Chondrocyte (in vitro differentiated cells): Measurements from ENCODE around the gene PEPD. TPM values are rescaled to one million over a fixed set of nuclear protein-coding genes. Genes with fewer than 3 reads are reported as not detected.

Experiments
- DNase-seq: peaks from one replicate; pipeline ENCODE4 v3.0.0; 2021; ENCODE audit warnings: mixed read lengths, low spot score
- H3K27ac Mint-ChIP-seq: one replicate; pipeline ENCODE4 v1.8.0; 2021; ENCODE audit warnings: mild to moderate bottlenecking, moderate library complexity, mixed read lengths; ENCODE audit not compliant: unreplicated experiment
- H3K27me3 Mint-ChIP-seq: 2 replicates; pipeline ENCODE4 v1.8.0; 2021; ENCODE audit warnings: low read depth, mixed read lengths
- H3K36me3 Mint-ChIP-seq: 2 replicates; pipeline ENCODE4 v1.8.0; 2021; ENCODE audit warnings: low read depth, mixed read lengths
- H3K4me1 Mint-ChIP-seq: 2 replicates; pipeline ENCODE4 v1.8.0; 2021; ENCODE audit warnings: low read depth, mild to moderate bottlenecking, mixed read lengths
- H3K4me3 Mint-ChIP-seq: one replicate; pipeline ENCODE4 v1.8.0; 2021; ENCODE audit warnings: mild to moderate bottlenecking, moderate library complexity, mixed read lengths; ENCODE audit not compliant: unreplicated experiment
- H3K9me3 Mint-ChIP-seq: 2 replicates; pipeline ENCODE4 v1.8.0; 2021; ENCODE audit warnings: low read depth, mixed read lengths
- total RNA-seq: library from RNA; stranded (reverse); gene quantifications from 3 replicates; pipeline ENCODE4 v1.2.1, GENCODE V29; 2021
- TF ChIP-seq, protein P1 (sequence below): fragments of 200-600 bp; sonication (generic); IDR thresholded peaks from 2 replicates; pipeline ENCODE4 v1.5.0; 2021; ENCODE audit warnings: antibody characterized with exemption, mild to moderate bottlenecking, moderate library complexity

Gene PEPD
- total RNA-seq, 1 donor from 2014 or later = 55.6 TPM

DNA sequence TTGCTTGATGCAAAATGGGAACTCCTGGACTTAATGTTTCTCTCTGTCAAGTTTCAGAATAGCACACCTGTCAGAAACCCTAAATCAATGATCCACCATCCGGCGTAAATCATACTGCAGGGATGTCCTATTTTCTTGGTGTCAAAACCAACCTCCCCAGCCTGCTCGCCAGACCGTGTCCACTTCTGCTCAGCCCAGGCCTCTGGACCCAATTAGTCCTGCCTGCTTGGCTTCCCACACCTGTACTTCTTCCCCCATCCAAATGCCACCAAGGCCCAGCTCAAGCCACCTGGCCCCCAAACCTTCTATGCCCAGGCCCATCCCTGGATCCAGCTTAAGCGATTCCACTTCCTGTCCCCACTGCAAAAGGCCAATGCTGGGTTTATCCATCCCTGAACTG is 25.1 kb upstream of the PEPD start:
- H3K4me1 Mint-ChIP-seq = no peaks in the 10 kb centered on the region
- TF ChIP-seq, protein P1, sequence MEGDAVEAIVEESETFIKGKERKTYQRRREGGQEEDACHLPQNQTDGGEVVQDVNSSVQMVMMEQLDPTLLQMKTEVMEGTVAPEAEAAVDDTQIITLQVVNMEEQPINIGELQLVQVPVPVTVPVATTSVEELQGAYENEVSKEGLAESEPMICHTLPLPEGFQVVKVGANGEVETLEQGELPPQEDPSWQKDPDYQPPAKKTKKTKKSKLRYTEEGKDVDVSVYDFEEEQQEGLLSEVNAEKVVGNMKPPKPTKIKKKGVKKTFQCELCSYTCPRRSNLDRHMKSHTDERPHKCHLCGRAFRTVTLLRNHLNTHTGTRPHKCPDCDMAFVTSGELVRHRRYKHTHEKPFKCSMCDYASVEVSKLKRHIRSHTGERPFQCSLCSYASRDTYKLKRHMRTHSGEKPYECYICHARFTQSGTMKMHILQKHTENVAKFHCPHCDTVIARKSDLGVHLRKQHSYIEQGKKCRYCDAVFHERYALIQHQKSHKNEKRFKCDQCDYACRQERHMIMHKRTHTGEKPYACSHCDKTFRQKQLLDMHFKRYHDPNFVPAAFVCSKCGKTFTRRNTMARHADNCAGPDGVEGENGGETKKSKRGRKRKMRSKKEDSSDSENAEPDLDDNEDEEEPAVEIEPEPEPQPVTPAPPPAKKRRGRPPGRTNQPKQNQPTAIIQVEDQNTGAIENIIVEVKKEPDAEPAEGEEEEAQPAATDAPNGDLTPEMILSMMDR = no peak
- no peaks in the 10 kb centered on the region for H3K36me3 Mint-ChIP-seq
- peaks cover 15% of the 10 kb centered on the region for H3K27me3 Mint-ChIP-seq
- peak; percentile 53 for DNase-seq
- no peak overlapping the region for H3K4me3 Mint-ChIP-seq
- no peak overlapping the region for H3K27ac Mint-ChIP-seq
- no peaks in the 10 kb centered on the region for H3K9me3 Mint-ChIP-seq

DNA sequence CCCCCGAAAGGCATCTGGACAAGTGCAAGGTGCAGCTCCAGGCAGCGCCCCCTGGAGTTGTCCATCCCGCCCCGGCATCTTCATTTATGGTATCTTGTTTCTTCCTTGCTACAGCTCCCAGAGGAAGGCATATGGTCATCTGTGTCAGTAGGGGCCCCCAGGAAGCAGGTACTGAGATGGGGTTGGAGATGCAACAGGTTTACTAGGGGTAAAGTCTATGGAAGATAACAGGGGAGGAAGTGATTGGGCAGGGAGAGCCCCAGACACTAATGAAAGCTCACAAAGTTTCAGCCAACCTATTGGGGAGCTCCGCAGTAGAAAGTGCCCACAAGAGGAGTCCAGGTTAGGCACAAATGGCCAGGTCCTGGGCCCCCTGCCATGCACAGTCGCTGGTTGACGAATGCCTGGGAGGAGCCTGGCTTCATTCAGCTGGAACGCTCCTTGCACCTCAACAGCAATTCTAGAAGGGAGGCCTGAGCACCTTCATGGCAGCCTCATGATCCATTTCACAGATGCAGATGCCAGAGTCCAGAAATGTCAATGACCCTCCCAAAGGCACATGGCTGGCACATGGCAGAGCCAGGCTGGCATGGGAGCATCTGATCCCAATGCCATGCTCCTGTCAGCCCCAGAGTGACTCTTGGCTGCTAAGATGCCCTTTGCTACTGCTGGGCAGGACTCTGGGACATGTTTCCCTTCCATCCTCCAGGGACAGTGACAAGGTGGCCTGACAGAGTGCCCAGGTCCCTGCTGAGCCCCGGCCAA is 23.8 kb upstream of the PEPD start:
- Mint-ChIP-seq H3K9me3 (no peaks in the 10 kb centered on the region), H3K4me3 (no peak overlapping the region), H3K27ac (no peak overlapping the region), H3K27me3 (peaks cover 26% of the 10 kb centered on the region), H3K4me1 (no peaks in the 10 kb centered on the region), H3K36me3 (no peaks in the 10 kb centered on the region)
- DNase-seq = no peak
- TF ChIP-seq, protein P1 = no peak

DNA sequence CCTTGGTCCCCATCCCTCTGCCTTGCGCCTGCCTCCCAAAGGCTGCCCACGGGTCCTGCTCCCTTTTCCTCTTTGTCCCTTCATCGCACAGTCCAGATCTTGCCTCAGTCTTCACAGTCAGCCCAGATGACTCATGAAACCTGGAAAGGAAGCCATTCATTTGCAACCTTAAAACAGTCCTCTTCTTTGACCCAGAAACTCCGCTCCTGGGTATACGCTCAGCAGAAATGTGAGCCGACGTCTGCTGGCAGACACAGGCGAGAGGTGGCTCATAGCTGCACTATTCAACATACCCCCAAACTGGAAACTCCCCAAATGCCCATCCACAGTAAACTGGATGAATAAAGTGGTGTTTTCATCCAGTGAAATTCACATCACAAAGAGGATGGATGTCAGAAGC is 13.6 kb upstream of the PEPD start:
- no peaks in the 10 kb centered on the region for H3K4me1 Mint-ChIP-seq
- H3K36me3 Mint-ChIP-seq = no peaks in the 10 kb centered on the region
- no peak for DNase-seq
- no peak overlapping the region for H3K27ac Mint-ChIP-seq
- TF ChIP-seq, protein P1 = no peak
- H3K27me3 Mint-ChIP-seq = peaks cover 39% of the 10 kb centered on the region
- no peaks in the 10 kb centered on the region for H3K9me3 Mint-ChIP-seq
- H3K4me3 Mint-ChIP-seq = no peak overlapping the region

DNA sequence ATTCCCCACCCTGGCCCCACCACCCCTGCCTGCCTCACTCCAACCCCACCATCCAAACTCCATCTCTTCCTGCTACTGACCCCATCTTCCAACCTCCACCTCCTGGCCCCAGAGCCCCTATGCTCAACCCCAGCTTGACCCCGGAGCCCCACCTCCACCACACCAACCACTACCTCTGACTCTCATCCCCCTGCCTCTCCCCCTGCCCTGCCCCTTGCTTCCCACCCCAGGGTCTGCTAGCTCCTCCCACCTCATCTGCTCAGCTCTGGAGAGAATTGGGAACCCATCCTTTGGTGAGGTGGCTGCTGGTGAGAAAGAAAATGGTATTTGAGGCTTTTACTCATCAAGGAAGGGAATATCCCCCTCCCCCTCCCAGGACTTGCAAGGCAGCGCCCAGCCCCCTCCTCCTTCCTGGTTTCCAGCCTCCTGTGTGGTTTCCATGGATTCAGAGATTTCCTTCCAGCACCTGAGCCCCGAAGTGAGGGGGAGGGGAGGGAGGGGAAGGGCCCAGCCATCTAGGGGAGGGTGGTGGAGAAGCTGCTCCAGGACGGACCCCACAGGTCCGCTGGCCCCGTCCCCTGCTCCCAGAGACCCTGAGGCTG is 11.4 kb upstream of the PEPD start:
- peaks cover 48% of the 10 kb centered on the region for H3K27me3 Mint-ChIP-seq
- H3K36me3 Mint-ChIP-seq = no peaks in the 10 kb centered on the region
- H3K4me1 Mint-ChIP-seq = no peaks in the 10 kb centered on the region
- H3K9me3 Mint-ChIP-seq = no peaks in the 10 kb centered on the region
- H3K4me3 Mint-ChIP-seq = no peak overlapping the region
- TF ChIP-seq, protein P1 = no peak
- no peak for DNase-seq
- no peak overlapping the region for H3K27ac Mint-ChIP-seq

DNA sequence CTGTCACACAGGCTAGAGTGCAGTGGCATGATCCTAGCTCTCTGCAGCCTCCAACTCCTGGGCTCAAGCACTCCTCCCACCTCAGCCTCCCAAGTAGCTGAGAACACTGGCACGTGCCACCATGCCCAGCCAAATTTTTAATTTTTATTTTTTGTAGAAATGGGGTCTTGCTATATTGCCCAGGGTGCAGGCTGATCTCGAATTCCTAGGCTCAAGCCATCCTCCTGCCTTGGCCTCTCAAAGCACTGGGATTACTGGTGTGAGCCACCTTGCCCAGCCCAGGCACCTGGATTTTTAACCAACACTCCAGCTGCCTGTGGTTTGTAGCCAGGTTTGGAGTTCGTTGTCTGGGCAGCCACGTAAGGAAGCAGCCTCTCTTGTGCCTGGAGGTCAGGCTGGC is 9.3 kb upstream of the PEPD start:
- TF ChIP-seq, protein P1 = no peak
- Mint-ChIP-seq H3K36me3 (no peaks in the 10 kb centered on the region), H3K4me3 (no peak overlapping the region), H3K27ac (no peak overlapping the region), H3K27me3 (peaks cover 38% of the 10 kb centered on the region), H3K4me1 (no peaks in the 10 kb centered on the region), H3K9me3 (no peaks in the 10 kb centered on the region)
- no peak for DNase-seq
